NOMO-1 (cell line): Measurements from ENCODE around the gene PDE6A.
"Not testable (repeated sequence)": the region's sequence is repeated elsewhere in the genome, so short reads cannot be mapped to it uniquely, and the experiment has no call there.

Source experiments
- DNase-seq, 2 experiments: peaks; one replicate each; lab custom pipeline; 2025; ENCODE audit not compliant: unreplicated experiment in 2 of 2; lab: John Stamatoyannopoulos, UW

PDE6A gene

DNA sequence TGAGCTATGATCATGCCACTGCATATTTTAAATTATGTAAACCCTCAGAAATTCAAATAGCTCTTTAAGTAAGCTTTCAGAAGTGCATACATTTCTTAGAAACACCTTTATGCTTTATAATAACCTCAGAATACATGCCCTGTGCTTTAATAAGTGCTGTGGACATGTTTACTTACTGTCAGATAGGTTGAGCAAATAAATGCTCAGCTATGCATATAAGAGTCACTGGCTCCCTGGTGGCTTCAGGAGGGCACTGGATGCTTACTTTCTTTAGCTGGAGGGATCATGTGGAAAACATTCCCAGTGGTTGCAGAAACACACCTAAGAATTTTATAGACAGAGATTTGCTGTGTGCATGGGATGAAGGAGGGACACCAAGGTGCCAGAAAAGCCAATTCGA, 74.4 kb downstream of the PDE6A start:
- DNase-seq: no peak

DNA sequence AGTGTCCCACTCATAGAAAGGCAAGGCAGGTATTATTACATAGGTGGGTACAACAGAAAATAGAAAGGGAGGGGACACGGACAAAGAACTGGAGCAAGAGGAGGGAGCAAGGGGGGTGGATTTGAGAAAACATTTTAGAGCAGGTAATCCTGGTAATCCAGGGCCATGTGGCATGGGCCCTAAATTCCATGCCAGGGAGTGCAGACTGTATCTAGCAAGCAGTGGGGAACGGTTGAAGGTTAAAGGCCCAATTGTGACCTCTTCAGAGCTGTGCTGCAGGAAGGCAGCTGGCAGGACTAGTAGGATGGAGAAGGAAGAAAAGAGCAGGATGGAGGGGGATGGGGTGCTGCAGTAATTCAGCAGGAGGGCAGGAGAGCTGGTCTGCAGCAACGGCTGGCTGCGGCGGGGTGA, 75.2 kb downstream of the PDE6A start:
- DNase-seq: no peak

DNA sequence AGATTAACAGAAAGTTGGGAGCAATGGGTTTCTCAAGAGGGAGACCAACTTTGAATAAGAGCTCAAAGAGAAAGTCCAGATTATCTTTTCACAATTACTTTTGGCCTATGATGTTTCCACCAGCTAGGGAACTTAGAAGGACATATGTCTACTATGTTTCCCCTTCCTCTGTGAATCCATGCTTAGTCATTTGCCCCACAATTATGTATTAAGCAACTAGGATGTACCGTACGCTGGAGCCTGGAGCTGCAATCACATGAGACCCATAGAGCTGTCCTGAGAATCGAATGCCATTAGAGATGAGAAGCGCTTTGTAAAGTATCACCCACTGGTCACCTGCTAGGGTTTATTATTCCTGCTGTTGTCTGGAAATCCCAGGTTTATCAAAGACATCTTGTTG, 78.8 kb downstream of the PDE6A start:
- peak; percentile 71 to 86 for DNase-seq

DNA sequence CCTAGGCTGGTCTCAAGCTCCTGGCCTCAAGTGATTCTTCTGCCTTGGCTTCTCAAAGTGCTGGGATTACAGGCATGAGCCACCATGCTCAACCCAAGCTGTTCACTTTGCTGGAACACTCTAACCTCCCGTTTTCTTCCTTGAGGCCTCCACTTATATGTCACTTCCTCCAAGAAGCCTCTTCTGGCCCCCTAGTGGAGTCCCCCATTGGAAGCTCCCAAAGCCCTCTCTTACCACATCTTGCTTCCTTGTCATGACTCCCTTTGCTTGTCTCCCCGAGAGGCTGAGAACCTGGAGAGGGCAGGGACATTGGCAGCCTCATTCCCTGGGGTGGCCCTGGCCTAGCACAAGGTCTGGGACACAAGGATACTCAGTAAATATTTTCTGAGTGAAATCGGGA, 80.8 kb downstream of the PDE6A start:
- DNase-seq: no peak

DNA sequence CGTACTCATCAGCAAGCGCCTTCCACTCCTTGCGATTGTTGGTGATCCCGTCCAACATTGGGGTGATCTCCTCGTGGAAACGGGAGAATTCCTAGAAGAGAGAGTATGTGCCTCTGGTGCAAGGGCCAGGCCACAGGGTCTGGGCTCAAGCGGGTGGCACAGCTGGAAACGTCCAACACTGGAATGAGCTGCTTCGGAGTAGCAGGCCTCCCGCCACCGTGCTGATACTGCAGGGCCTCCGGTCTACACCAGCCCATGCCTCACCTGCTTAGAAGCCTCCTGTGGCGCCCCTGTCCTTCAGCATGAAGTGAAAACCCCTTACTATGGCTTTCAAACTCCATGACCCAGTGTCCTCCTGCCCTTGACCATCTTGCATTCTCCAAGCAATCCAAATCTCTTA, 81.4 kb downstream of the PDE6A start:
- DNase-seq: no peak

DNA sequence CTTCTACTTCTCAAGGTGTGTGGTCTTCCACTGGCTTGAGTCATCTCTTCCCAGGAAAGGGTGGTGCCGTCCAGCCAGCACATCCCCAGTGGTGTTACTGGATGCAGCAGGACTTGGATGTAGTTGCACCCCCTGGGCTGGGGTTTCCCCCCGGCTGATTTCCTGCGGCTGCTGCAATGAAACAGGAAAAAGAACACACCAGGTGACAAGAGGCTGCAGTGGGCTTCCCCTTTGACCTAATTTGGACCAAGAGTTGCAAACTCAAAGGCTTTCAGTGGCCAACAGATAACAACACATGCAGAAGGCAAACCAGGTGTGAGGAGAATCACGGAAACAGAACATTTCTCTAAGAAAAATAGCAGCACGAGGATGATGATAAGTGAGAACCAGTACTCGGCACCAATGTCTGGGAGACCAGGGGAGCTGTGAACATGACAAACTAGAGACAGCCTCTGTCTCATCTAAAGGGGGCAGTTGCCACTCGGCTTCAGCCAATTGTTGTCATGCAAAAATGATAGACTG, 83.7 kb downstream of the PDE6A start:
- DNase-seq: no peak

DNA sequence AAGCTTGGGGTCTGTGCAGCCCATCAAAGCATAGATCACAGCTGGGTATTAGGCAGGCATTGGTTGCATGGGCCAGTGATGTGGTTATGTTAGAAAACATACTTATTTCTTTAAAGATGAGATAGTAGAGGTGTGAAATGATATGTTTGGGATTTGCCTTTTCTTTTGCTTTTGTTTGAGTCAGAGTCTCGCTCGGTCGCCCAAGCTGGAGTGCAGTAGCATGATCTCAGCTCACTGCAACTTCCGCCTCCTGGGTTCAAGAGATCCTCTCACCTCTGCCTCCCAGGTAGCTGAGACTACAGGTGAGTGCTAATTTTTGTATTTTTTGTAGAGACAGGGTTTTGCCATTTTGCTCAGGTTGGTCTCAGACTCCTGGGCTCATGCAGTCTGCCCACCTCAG, 84.8 kb downstream of the PDE6A start:
- DNase-seq: no peak

DNA sequence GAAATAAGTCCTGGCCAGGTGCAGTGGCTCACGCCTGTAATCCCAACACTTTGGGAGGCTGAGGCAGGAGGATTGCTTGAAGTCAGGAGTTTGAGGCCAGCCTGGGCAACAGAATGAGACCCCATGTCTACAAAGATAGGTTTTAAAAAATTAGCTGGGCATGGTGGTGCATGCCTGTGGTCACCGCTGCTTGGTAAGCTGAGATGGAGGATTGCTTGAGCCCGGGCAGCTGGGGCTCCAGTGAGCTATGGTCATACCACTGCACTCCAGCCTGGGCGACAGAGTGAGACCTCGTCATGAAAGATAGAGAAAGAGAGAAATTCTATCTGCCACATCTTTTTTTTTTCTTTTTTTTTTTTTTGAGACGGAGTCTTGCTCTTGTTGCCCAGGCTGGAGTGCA, 86.1 kb downstream of the PDE6A start:
- not testable (repeated sequence) for DNase-seq

DNA sequence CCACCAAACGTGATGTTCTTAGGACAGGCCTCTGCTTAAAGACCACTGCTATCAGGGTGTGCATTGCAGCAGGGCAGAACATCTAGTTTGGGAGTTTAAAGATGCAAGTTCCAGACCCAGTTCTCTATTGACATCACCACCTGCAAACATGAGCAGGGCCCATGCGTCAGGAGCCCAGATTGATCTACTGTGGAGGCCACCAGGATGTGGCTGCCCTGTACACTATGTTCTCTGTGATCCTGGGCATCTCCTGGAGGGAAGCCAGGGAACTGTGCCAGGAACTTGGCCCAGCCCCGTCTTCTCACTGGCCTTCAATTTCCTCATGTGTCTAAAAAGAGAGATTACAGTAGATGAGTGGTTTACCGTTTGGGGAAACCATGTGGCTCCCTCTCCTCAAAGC, 87.1 kb downstream of the PDE6A start:
- no peak for DNase-seq

DNA sequence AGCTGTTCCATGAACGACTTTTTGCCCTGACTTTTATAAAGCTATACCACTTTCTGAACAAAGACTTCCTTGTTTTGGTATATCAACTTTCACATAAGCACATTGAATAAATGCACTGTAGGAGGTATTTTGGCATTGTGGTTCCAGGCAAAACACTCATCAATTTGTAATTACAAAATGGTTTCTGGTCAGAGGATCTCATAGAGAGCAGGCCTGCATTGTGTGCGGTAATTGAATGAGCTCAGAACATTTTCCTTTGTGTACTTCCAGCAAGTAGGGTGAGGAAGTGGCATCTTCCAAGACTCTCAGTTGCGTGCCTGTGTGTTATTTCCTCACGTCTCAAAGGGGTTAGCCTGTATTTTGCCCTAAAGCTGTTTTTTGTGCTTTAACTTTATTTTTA, 89.2 kb downstream of the PDE6A start:
- no peak for DNase-seq

DNA sequence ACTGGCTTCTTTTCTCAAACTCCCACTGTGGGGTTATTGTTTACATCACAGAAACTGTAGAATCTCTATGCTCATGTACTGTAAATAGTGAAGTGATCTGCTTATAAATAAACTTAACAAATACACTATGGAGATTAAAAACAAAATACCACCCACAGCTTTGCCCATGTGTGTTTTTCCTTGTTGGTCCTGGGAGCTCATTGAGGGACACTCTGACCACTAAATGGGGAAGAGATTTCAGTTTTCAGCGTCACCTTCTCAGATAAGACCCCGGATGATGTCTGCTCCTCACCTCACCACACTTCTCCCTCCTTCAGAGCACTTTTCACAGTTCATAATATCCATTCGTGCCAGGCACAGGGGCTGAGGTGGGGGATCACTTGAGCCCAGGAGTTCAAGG, 89.7 kb downstream of the PDE6A start:
- DNase-seq: no peak

DNA sequence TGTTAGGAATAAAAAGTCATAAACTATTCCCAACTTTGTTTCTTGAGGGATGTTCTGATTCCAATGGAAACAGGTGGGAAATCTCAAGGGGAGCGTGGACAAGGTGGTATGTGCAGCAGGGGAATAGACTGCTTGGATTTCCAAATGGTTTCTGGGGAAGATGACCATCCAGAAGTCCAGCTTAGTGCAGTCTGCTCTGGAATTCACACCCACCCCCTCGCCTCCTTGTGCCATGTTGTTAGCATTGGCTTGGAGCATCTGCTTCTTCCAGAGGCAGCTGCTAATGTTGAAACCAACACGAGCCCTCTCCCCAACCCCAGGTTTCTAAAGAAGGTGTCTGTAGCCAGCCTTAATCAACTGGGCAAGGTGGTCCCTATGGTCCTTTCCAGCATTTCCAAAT, 90.9 kb downstream of the PDE6A start:
- no peak for DNase-seq

DNA sequence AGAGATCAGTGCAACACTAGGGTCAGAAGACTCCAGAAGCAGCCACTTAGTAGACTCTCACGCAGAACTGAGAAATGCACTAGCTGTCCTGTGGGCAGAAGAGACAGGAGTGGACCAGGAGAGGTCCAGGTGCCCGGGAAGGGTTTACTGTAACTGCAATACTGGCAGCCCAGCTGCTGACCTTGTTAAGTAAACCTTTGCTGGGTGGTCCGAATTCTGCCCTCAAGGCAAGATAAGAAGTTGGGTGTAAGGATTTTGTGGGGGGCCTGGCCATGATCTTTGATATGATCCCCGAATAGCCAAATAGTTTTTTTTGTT, 91.3 kb downstream of the PDE6A start:
- DNase-seq: no peak

DNA sequence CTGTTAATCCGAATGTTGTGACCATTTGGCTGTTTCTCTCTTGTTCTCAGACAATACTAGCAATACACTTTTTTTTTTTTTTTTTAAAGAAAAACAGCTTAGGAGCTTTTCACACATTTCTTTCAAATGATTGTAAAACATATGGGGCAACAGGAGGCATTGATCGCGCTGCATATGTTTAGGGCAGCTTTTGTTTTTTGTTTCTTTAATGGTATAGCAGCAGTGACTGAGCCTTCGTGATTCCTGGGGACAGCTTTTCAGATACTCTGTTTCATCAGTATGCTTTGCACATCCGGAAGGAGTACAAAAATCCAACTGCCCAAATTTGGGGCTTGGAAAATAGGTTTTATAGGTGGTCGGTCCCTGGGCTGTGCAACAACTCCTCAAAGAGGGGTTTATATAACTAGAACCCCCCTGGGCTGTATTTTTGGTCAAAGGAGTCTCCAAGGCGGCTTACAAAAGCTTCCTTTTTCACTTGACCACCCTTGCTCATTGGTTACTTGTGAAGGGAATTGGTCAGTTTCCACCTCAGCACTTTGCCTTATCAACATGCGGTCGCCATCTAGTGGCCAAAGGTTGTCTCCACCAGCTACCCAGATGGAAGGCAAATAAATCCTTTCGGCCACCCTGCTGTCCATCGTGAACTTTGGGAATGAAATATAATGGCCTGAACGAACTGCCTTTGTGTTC, 91.8 kb downstream of the PDE6A start:
- peak in 1 of 2 experiments; percentile 32 for DNase-seq

DNA sequence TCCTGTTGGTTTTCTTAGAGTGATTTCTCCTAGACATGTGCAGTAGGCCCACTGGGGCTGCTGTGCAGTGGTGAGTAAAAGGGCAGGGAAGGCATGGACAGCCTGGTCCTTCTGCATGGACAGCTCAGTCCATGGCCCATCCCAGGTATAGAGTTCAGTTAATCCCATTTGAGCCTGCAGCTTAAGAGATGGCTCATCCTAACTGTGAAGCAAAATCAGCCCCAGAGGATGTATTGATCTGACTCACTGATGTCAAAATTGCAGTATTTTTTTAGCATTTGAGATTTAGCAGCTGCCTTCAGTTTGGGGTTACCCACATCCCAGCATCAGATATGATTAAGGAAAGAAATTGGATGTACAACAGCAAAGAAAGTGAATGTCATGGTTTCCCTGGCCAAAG, 93.4 kb downstream of the PDE6A start:
- no peak for DNase-seq

DNA sequence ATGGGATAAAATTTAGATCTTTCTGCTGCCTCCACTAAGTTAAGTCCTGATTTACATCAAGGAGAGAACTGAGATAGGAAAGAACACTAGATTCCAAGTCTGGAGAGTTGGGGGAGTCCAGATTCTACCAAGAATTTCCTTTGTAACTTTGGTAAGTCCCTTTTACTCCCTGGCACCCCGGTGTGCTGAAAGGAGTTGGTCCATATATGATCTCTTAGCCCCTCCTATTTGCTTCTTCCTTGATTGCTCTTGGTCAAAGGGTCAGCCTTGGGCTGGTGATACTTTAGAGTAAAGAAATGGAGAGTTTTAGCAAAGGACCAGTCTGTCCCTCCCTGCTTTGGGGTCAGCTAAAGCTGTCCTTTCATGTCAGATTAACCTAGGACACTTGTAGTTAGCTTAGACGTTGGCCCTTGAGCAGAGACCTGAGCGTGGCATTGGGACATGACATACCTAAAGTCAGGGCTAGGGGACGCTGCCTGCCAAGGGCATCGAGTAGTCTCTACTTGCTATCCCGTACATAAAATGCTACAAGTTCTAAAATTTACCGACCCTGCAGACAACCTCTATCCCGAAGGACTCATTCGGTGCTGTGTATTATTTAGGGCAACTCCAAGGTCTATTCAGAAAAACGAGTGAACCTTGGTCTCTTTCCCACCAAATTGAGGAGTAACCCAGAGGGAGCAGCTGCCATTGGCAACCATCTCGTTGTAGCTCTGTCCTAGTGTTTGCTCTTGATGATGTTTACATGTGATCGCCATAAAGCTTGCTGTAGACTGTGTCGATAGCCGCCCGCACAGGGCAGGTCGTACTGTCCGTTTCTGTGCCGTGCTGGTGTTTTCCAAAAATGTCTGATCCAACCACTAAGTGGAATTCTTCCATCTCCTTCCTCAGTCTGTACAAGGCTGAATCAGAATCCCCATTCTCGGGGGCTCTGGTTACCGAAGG, 94.4 kb downstream of the PDE6A start:
- DNase-seq: no peak

DNA sequence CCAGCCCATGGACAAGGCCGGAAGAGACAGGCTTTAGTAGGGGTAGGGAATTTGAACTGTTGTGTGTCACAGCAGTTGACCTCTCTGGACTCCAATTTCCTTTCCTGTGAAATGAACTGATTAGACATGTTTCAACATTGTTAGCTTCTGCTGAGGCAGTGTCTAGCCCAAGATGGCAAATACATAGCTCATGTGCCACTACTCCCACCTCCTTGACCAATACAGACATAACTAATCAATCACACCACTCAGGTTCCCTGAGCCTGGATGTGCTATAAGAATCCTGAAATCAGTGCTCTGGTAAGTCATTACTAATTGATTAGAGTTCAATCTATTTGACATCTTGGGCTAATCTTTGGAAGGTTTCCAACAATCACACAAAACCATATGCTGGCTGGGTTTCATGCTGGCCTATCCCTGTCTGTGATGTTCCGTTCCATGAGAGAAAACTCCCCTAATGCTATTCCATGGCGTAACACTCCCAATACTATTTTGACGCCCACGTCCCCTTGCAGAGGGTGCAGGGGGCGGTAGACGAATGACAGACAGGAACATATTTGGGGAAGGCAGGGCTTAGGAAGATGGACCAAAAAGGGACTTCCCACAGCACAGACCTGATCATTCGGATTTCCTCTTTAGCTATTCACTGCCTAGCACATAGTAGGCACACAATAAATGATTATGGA, 95.2 kb downstream of the PDE6A start:
- DNase-seq: no peak

DNA sequence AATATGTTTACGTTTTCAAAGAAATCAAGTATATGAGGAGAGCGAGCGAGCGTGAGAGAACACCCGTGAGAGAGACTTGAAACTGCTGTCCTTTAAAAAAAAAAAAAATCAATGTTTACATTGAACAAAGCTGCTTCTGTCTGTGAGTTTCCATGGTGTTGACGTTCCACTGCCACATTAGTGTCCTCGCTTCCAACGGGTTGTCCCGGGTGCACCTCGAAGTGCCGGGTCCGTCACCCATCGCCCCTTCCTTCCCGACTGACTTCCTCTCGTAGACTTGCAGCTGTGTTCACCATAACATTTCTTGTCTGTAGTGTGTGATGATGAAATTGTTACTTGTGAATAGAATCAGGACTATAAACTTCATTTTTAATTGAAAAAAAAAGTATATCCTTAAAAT, 97.0 kb downstream of the PDE6A start:
- DNase-seq: no peak

DNA sequence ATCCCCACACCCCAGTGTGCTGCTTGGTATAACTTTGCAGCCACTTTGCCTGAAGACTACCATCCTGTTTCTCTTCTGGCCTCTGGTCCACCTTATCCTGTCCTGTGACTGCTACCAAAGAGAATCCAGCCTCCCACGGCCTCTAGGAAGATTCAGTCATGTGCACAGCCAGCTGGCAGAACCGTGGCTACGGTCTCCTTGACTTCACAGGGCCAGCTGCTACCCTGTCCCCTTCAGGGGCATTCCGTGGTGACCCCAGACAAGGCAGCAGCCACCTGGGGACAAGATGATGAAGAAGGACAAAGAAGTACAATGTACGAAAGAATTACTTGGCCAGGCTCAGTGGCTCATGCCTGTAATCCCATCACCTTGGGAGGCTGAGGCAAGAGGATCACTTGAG, 98.6 kb downstream of the PDE6A start:
- DNase-seq: no peak

DNA sequence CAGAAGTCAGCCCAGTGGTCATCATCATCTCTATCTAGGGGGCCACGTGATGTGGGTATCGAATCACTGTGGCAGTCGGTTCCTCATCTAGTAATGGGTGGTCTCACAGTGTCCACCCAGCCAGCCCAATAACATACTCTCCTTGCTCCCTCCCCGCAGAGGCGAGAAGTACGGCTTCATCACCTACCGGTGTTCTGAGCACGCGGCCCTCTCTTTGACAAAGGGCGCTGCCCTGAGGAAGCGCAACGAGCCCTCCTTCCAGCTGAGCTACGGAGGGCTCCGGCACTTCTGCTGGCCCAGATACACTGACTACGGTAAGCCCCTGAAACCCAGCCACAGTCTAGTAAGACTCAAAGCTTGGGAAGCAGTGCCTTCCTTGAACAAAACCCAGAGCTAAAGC, 99.0 kb downstream of the PDE6A start:
- no peak for DNase-seq
